Upper lobe of left lung (tissue), 6 donors: ENCODE results near the gene GDI1. TPM values are rescaled to one million over a fixed set of nuclear protein-coding genes. Genes with fewer than 3 reads are reported as not detected.

Source experiments
- ATAC-seq, 2 donors: fragments of 200-7000 bp; cut with Tn5 transposase; one replicate each; pipeline ENCODE4 v1.9.1; 2022; ENCODE audit warnings: mild to moderate bottlenecking in 2 of 2, moderate library complexity in 2 of 2; ENCODE audit not compliant: low FRiP score in 2 of 2
- DNase-seq, 2 donors: peaks; one replicate each; pipeline ENCODE4 v3.0.0-alpha.2; 2019 to 2020
- H3K27ac ChIP-seq, 4 donors: fragments of 200-600 bp; sonication (generic); one replicate each; pipeline ENCODE4 v1.5.1; 2016 to 2019
- H3K27me3 ChIP-seq, 4 donors: fragments of 200-600 bp; sonication (generic); one replicate each; pipeline ENCODE4 v1.5.1; 2017 to 2019
- H3K36me3 ChIP-seq, 4 donors: fragments of 200-600 bp; sonication (generic); one replicate each; pipeline ENCODE4 v1.5.1; 2016 to 2019
- H3K4me1 ChIP-seq, 4 donors: fragments of 200-600 bp; sonication (generic); one replicate each; pipeline ENCODE4 v1.5.1; 2018 to 2019
- H3K4me3 ChIP-seq, 4 donors: fragments of 200-600 bp; sonication (generic); one replicate each; pipeline ENCODE4 v1.5.1; 2017 to 2019; ENCODE audit warnings: mild to moderate bottlenecking in 2 of 4, moderate library complexity in 1 of 4
- H3K9me3 ChIP-seq, 4 donors: fragments of 200-600 bp; sonication (generic); one replicate each; pipeline ENCODE4 v1.5.1; 2018 to 2019
- EP300 ChIP-seq, 4 donors: sonication (generic); formaldehyde crosslinking; IDR thresholded peaks; one replicate each; pipeline ENCODE4 v1.5.1; 2017; ENCODE audit warnings: antibody characterized with exemption in 4 of 4, control low read depth in 2 of 4
- POLR2A ChIP-seq, 4 donors: fragments of 450-650 bp; IDR thresholded peaks; one replicate each; pipeline ENCODE4 v1.5.1; 2016 to 2017; ENCODE audit warnings: antibody characterized with exemption in 4 of 4, mild to moderate bottlenecking in 2 of 4
- POLR2AphosphoS5 ChIP-seq, 2 donors: sonication (generic); formaldehyde crosslinking; IDR thresholded peaks; one replicate each; pipeline ENCODE4 v1.5.1; 2017; ENCODE audit warnings: antibody characterized with exemption in 2 of 2
- WGBS, 2 donors: methylation state at CpG; one replicate each; pipeline ENCODE4 v1.1.5; 2017 to 2018; 5-methylcytosine and 5-hydroxymethylcytosine counted together
- total RNA-seq, 6 donors: library from RNA; depleted of rRNA in 4 of 6; stranded (reverse); fragments of >200 nt in 4 of 6; gene quantifications; one replicate each; pipeline versions ENCODE4 v1.1.0 to v1.2.1, GENCODE V29; 2016 to 2021
- TF ChIP-seq, protein P1 (sequence below), 6 experiments: fragments of 450-650 bp in 4 of 6; fragments of 200-600 bp in 2 of 6; sonication (generic) in 2 of 6; IDR thresholded peaks; one replicate each; pipeline ENCODE4 v1.5.1; 2016 to 2019; ENCODE audit warnings: antibody characterized with exemption in 6 of 6
- donor health status: DM: no; HTN: no; CAD: no; lungs with moderate emphysema.
- donor health status: DM: no; HTN: yes; CAD: no; lungs with severe emphysema.

Gene GDI1
- total RNA-seq, 6 donors from 2014 or later, result 81.2 to 237 (median 96.0) TPM

DNA sequence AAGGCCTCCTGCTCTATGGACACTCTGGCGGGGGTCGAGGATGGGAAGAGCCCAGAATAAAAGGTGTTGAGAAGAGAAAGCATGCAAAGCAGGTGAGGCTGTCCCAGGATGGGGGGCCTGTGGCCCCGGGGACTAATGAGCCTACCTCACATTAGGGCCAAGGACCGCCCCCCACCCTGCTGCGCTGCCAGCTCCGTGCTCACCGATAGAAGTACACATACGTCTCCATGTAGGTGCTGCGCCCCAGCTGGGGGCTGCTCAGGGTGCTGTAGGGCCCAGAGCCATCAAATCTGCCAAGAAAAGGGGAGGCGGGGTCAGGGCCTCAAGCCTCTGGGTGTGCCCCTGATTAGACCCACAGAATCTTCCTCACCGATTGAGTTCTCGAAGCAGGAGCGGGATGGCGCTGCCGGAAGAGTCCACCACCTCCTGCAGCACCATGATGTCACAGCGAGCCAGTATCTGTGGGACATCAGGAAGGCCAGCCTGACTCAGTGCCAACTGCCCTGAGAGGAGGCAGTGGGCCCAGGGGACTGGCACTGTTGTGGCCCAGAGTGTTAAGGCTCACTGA lies 32.2 kb upstream of the GDI1 start:
- H3K9me3 ChIP-seq, result no peaks in the 10 kb centered on the region
- ATAC-seq (no peak), DNase-seq (no peak)
- WGBS, 2 donors, result 94 to 95% methylated on average over 4 to 16 of the region's 16 CpGs
- H3K4me1 ChIP-seq, result peaks cover 5 to 18% (median 7%) of the 10 kb centered on the region in 4 donors
- peaks cover 0 to 27% (median 11%) of the 10 kb centered on the region in 4 donors for H3K36me3 ChIP-seq
- H3K4me3 ChIP-seq, result no peak overlapping the region
- no peaks in the 10 kb centered on the region for H3K27me3 ChIP-seq
- no peak overlapping the region for H3K27ac ChIP-seq
- no peak for TF ChIP-seq POLR2A (IDR thresholded peaks at IDR 0.05)

DNA sequence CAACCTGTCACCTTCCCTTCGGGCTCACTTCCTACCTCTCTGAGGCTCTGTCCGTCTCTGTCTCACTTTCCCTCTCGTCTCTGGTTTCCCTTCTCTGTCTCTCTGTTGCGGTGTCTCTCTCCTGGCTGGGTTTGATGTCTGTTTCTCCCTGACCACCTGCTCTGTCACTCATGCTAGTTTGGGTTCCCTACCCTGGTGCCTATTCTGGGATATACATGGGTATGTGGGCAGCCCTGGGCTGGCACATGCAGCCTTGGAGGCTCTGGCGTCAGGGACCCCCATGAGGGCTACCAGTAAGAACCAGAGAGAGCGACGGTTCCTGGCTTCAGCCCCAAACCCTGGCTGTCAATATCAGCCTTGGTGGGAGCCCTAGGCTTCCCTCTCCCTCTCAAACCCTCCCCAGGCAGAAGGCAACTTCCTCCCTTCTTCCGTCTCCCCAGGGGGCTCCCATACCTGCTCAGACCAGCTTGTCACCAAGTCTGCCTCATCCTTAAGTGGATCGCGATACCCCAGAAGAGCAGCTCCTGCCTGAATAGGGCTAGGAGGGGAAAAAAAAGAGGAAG lies 28.2 kb upstream of the GDI1 start:
- no peaks in the 10 kb centered on the region for H3K27me3 ChIP-seq
- TF ChIP-seq EP300 (IDR thresholded peaks at IDR 0.05) (no peak), POLR2AphosphoS5 (IDR thresholded peaks at IDR 0.05) (no peak), POLR2A (IDR thresholded peaks at IDR 0.05) (no peak)
- TF ChIP-seq, protein P1, sequence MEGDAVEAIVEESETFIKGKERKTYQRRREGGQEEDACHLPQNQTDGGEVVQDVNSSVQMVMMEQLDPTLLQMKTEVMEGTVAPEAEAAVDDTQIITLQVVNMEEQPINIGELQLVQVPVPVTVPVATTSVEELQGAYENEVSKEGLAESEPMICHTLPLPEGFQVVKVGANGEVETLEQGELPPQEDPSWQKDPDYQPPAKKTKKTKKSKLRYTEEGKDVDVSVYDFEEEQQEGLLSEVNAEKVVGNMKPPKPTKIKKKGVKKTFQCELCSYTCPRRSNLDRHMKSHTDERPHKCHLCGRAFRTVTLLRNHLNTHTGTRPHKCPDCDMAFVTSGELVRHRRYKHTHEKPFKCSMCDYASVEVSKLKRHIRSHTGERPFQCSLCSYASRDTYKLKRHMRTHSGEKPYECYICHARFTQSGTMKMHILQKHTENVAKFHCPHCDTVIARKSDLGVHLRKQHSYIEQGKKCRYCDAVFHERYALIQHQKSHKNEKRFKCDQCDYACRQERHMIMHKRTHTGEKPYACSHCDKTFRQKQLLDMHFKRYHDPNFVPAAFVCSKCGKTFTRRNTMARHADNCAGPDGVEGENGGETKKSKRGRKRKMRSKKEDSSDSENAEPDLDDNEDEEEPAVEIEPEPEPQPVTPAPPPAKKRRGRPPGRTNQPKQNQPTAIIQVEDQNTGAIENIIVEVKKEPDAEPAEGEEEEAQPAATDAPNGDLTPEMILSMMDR (IDR thresholded peaks at IDR 0.05), result no peak
- 44% methylated on average over 6 to 10 of the region's 10 CpGs for WGBS, 2 donors
- peaks cover 7 to 25% (median 10%) of the 10 kb centered on the region in 4 donors for H3K4me1 ChIP-seq
- H3K27ac ChIP-seq, result peak overlapping the region; percentile 73 to 87 (median 86)
- H3K9me3 ChIP-seq, result no peaks in the 10 kb centered on the region
- ATAC-seq, result no peak
- H3K4me3 ChIP-seq, result peak overlapping the region; percentile 19 to 52 (median 37)
- no peak for DNase-seq
- no peaks in the 10 kb centered on the region for H3K36me3 ChIP-seq

DNA sequence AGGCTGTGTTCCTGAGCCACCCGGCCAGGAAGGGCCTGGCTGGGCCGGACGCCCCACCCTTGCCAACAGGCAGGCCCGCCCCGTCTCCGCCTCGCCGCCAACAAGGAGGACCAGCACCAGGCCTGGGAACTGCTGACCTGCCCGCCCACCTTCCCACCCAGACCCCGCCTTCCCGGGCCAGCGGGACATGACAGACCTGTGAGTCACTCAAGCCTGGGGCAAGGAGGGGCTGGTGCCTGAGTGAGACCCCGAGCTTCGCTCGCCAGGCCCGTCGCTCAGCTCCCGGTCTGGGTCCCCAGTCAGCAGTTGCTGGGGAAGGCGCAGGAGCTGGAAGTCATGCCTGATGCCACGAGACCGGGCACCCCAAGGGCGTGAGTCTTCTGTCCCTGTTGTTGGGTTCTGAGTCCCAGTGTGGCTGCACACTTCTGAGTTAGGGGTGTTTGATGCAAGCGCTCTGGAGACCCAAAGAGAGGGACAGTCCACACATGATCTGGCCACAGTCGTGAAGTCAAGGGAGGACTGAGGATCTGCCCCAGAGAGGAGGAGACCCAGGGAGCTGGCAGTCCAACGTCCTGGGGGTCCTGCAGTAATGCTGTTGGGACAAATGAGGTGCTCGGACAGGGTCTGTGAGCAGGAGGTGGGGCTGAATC lies 27.6 kb upstream of the GDI1 start, which contains the start of gene DNASE1L1:
Gene DNASE1L1, minus strand, starts transcription at position 33 of the 650 bp plus-strand sequence. CDS start 3,686 bp downstream, outside the sequence.
- H3K4me3 ChIP-seq, result peak within 1 kb of the TSS; percentile 19 to 52 (median 37)
- DNase-seq (peak; percentile 92 to 93), ATAC-seq (peak; percentile 83 to 89)
- no peaks in the 10 kb centered on the region for H3K27me3 ChIP-seq
- peaks cover 7 to 25% (median 10%) of the 10 kb centered on the region in 4 donors for H3K4me1 ChIP-seq
- H3K27ac ChIP-seq, result peak within 1 kb of the TSS; percentile 73 to 87 (median 86)
- WGBS, 2 donors, result 60 to 76% methylated on average over 4 to 20 of the region's 26 CpGs
- peak; percentile 14 to 64 for TF ChIP-seq POLR2AphosphoS5 (IDR thresholded peaks at IDR 0.05)
- peak in 1 of 4 donors; percentile 45 for TF ChIP-seq POLR2A (IDR thresholded peaks at IDR 0.05)
- TF ChIP-seq, protein P1 (IDR thresholded peaks at IDR 0.05), result no peak
- TF ChIP-seq EP300 (IDR thresholded peaks at IDR 0.05), result peak in 1 of 4 donors; percentile 16
- H3K36me3 ChIP-seq, result no peaks in the 10 kb centered on the region
- no peaks in the 10 kb centered on the region for H3K9me3 ChIP-seq

DNA sequence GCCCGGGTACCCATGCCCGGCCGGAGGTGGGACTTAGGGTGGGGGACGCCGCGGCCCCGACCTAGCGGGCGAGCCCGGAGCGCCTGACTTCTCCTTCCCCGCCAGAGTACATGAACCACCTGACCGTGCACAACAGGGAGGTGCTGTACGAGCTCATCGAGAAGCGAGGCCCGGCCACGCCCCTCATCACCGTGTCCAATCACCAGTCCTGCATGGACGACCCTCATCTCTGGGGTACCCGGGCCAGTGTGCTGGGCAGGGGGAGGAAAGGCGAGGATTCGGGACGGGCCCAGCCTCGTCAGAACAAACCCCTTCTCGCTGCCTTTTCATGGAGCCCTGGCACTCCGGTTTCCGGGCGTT lies 25.0 kb upstream of the GDI1 start:
- TF ChIP-seq POLR2AphosphoS5 (IDR thresholded peaks at IDR 0.05), result peak in 1 of 2 donors; percentile 39
- TF ChIP-seq POLR2A (IDR thresholded peaks at IDR 0.05), result peak in 1 of 4 donors; percentile 34
- no peak for TF ChIP-seq EP300 (IDR thresholded peaks at IDR 0.05)
- H3K27ac ChIP-seq, result peak overlapping the region; percentile 90 to 96 (median 92)
- H3K9me3 ChIP-seq, result no peaks in the 10 kb centered on the region
- ATAC-seq (peak; percentile 69 to 73), DNase-seq (peak in 1 of 2 donors; percentile 80)
- H3K27me3 ChIP-seq, result no peaks in the 10 kb centered on the region
- H3K36me3 ChIP-seq, result no peaks in the 10 kb centered on the region
- H3K4me3 ChIP-seq, result peak overlapping the region; percentile 54 to 88 (median 72)
- peaks cover 7 to 25% (median 10%) of the 10 kb centered on the region in 4 donors for H3K4me1 ChIP-seq
- 44% methylated on average over 25 of the region's 29 CpGs; no CpG with 5 or more reads in 1 of the 2 donors for WGBS, 2 donors

DNA sequence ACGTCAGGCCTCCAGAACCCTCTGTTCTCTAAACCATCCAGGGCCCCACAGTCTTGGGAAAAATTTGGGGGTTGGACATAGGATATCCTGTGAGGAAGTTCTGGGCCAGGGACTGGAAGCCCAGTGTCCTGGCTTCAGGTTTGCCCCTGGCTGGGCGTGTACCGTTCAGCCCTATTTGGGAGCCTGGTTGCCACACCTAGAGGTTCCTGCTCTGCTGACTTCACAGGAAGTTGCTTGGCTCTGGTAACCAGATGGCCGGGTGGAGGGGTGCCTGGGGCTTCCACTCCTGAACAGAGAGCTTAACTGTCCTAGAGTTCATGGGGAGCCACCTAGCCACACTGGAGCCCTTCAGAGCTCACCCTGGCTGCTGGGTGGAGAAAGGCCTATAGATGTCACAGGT lies 24.5 kb upstream of the GDI1 start:
- Histone ChIP-seq H3K36me3 (no peaks in the 10 kb centered on the region), H3K27ac (peak overlapping the region; percentile 90 to 96 (median 92)), H3K4me3 (peak overlapping the region in 3 of 4 donors; percentile 63 to 88 (median 82)), H3K4me1 (peaks cover 7 to 25% (median 10%) of the 10 kb centered on the region in 4 donors), H3K27me3 (no peaks in the 10 kb centered on the region), H3K9me3 (no peaks in the 10 kb centered on the region)
- ATAC-seq (peak in 1 of 2 donors; percentile 58), DNase-seq (peak in 1 of 2 donors; percentile 65)
- TF ChIP-seq POLR2AphosphoS5 (IDR thresholded peaks at IDR 0.05) (peak; percentile 13 to 20), POLR2A (IDR thresholded peaks at IDR 0.05) (no peak), EP300 (IDR thresholded peaks at IDR 0.05) (no peak)
- TF ChIP-seq, protein P1 (IDR thresholded peaks at IDR 0.05), result no peak
- WGBS, 2 donors, result 18% methylated on average over 2 of the region's 4 CpGs; no CpG with 5 or more reads in 1 of the 2 donors
